ENCODE data around the gene FBXL13. TPM values are rescaled to one million over a fixed set of nuclear protein-coding genes. Genes with fewer than 3 reads are reported as not detected.

The FBXL13 gene
- total and polyA plus RNA-seq, 2 of the 8 experiments (the other 6 are each of a cell fraction or from before 2014, with no cell fraction given) = 1.2 to 2.8 TPM

DNA sequence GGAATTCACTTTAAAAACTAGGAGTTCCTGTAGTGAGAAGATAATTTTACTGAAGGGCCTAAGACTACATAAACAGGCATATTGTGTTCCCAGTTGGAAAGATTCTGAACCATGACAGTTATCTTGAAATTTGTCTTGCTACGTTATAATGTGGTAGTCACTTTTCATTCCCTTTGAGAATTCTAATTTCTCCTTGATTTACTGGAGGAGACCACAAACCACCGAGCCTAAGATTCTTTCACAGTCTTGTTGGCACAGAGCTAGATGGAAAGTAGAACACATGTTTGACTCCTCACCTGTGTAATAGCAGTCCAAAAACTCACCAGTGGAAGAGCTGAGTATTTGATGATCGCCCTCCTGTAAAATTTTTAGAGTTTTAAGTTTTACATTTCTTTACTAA, 5.2 kb upstream of the FBXL13 start:
- ChIA-PET POLR2A (ENCODE audit: partially characterized antibody) (no interaction called here), CTCF (ENCODE audit: partially characterized antibody) (no interaction called here)
- H2BK20ac ChIP-seq (ENCODE audit: low read length) = no peak overlapping the region
- H3K4me3 ChIP-seq (ENCODE audit: extremely low read depth in 1 of 4, insufficient read depth in 2 of 4, low read depth in 3 of 4, low read length in 4 of 4) = no peak overlapping the region
- H3K79me1 ChIP-seq (ENCODE audit: low read depth, low read length) = no peaks in the 10 kb centered on the region; the same call in 1 of the 2 replicates
- 86% methylated on average over 3 of the region's 3 CpGs; no CpG with 5 or more reads in 1 of the 2 experiments for WGBS, 2 experiments (ENCODE audit: extremely low coverage in 1 of 2, insufficient coverage in 1 of 2, insufficient read length in 1 of 2, insufficient replicate concordance in 2 of 2, low coverage in 1 of 2, low lambda C conversion rate in 2 of 2, missing lambda C conversion rate in 1 of 2)
- no peak overlapping the region for H4K5ac ChIP-seq (ENCODE audit: insufficient read length, low read depth, low read length)
- H3K27ac ChIP-seq (ENCODE audit: low read depth, low read length) = no peak overlapping the region
- DNase-seq (ENCODE audit: low read depth in 1 of 2, low spot score in 2 of 2) = no peak
- H3K56ac ChIP-seq (replicated peaks; ENCODE audit: insufficient read length, low read depth, low read length) = no peak overlapping the region
- H3K4me1 ChIP-seq (replicated peaks in 1 of 4; ENCODE audit: control insufficient read depth in 3 of 4, insufficient read depth in 4 of 4, low read length in 3 of 4) = peaks cover 0 to 2% (median 0%) of the 10 kb centered on the region in 4 experiments; a peak in 1 of 7 replicates
- peaks cover 4 to 14% (median 5%) of the 10 kb centered on the region in 4 experiments; a peak in 5 of 8 replicates for H3K36me3 ChIP-seq (ENCODE audit: control insufficient read depth in 2 of 4, insufficient read depth in 4 of 4, low read length in 3 of 4)
- H2AK5ac ChIP-seq (ENCODE audit: low read depth, low read length) = no peak overlapping the region
- no peak overlapping the region for H2BK12ac ChIP-seq (ENCODE audit: low read depth, low read length)
- no peak overlapping the region for H4K91ac ChIP-seq (replicated peaks; ENCODE audit: insufficient read length, low read length)
- no peaks in the 10 kb centered on the region for H3K27me3 ChIP-seq (replicated peaks in 1 of 4; ENCODE audit: control insufficient read depth in 3 of 4, extremely low read depth in 1 of 4, insufficient read depth in 3 of 4, low read length in 3 of 4)
- no peak overlapping the region for H3K14ac ChIP-seq (ENCODE audit: insufficient read length)
- no peak for TF ChIP-seq NANOG (IDR thresholded peaks at IDR 0.05; ENCODE audit: insufficient read depth, low read depth, low read length, poor library complexity, severe bottlenecking)
- TF ChIP-seq SIN3A (conservative IDR thresholded peaks at IDR 0.05 in 1 of 2, IDR thresholded peaks at IDR 0.05 in 1 of 2; ENCODE audit: low read depth in 1 of 2, low read length in 2 of 2) = no peak
- TF ChIP-seq, protein P1, sequence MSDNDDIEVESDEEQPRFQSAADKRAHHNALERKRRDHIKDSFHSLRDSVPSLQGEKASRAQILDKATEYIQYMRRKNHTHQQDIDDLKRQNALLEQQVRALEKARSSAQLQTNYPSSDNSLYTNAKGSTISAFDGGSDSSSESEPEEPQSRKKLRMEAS (IDR thresholded peaks at IDR 0.05) = no peak
- no peak for TF ChIP-seq BACH1 (IDR thresholded peaks at IDR 0.05; ENCODE audit: low read length)
- no peak for TF ChIP-seq CTBP2 (IDR thresholded peaks at IDR 0.05; ENCODE audit: borderline replicate concordance, insufficient read depth, insufficient read length, low read length)
- TF ChIP-seq TAF7 (optimal IDR thresholded peaks at IDR 0.05; ENCODE audit: borderline replicate concordance, low read depth, low read length) = no peak
- no peak for TF ChIP-seq USF2 (IDR thresholded peaks at IDR 0.05; ENCODE audit: low read length)
- TF ChIP-seq PHF8 (conservative IDR thresholded peaks at IDR 0.05; ENCODE audit: low read depth, low read length) = no peak
- no peak for TF ChIP-seq CBX8 (IDR thresholded peaks at IDR 0.05; ENCODE audit: borderline replicate concordance, low read depth, low read length)
- no peak overlapping the region for H3K4me2 ChIP-seq (ENCODE audit: insufficient read depth in 1 of 2, low read depth in 2 of 2, low read length in 2 of 2)
- H3K4ac ChIP-seq (replicated peaks; ENCODE audit: insufficient read length, low read depth, low read length) = no peak overlapping the region
- no peak overlapping the region for H2BK120ac ChIP-seq (replicated peaks; ENCODE audit: low read depth, low read length)
- no peak overlapping the region for H2BK15ac ChIP-seq (ENCODE audit: low read length)
- H3K23me2 ChIP-seq (ENCODE audit: low read depth, low read length) = peaks cover 2% of the 10 kb centered on the region
- peaks cover 0 to 45% of the 10 kb centered on the region in 2 experiments; a peak in 2 of 4 replicates for H3K79me2 ChIP-seq (ENCODE audit: control insufficient read depth in 1 of 2, insufficient read depth in 2 of 2, low read length in 2 of 2)
- no peak overlapping the region for H3K9ac ChIP-seq (replicated peaks in 1 of 4; ENCODE audit: extremely low read depth in 1 of 4, low read depth in 3 of 4, low read length in 3 of 4)
- no peak for FAIRE-seq
- no peaks in the 10 kb centered on the region for H4K20me1 ChIP-seq (replicated peaks in 1 of 2; ENCODE audit: control insufficient read depth in 1 of 2, insufficient read depth in 2 of 2, low read length in 2 of 2)
- no peaks in the 10 kb centered on the region for H3K9me3 ChIP-seq (ENCODE audit: insufficient read depth in 2 of 2, low read depth in 1 of 2, low read length in 1 of 2)
- H2AFZ ChIP-seq (ENCODE audit: low read length) = no peak overlapping the region
- no peak overlapping the region for H2BK5ac ChIP-seq (ENCODE audit: low read depth, low read length)
- H3K18ac ChIP-seq (ENCODE audit: extremely low read depth, low read length) = no peak overlapping the region
- no peak overlapping the region for H3K23ac ChIP-seq (ENCODE audit: insufficient read length)
- H4K8ac ChIP-seq (ENCODE audit: extremely low read depth, insufficient read depth, low read length) = no peak overlapping the region

Measured in H1 (cell line).